SU-DHL-6 (cell line): ENCODE data around the gene TMEM218.

ENCODE experiments used
- H2AFZ ChIP-seq: fragments of 200-600 bp; sonication (generic); 2 replicates; pipeline ENCODE4 v1.6.1; 2014; ENCODE audit warnings: low read depth, mild to moderate bottlenecking, moderate library complexity, mixed read lengths, antibody characterized with exemption, low read length; ENCODE audit not compliant: severe bottlenecking
- H3F3A ChIP-seq: fragments of 200-600 bp; shearing (Covaris generic); 2 replicates; pipeline ENCODE4 v1.6.0; 2016; ENCODE audit warnings: antibody characterized with exemption, mild to moderate bottlenecking; ENCODE audit not compliant: insufficient read depth
- H3K27ac ChIP-seq: fragments of 200-600 bp; sonication (generic); 2 replicates; pipeline ENCODE4 v1.5.1; 2016; ENCODE audit warnings: low read depth, mild to moderate bottlenecking, low read length, moderate library complexity, mixed read lengths
- H3K27me3 ChIP-seq: fragments of 200-600 bp; sonication (generic), shearing (Covaris generic); 2 replicates; pipeline ENCODE4 v1.6.0; 2014; ENCODE audit warnings: mild to moderate bottlenecking, low read length
- H3K36me3 ChIP-seq: fragments of 200-600 bp; sonication (generic); 2 replicates; pipeline ENCODE4 v1.6.1; 2014; ENCODE audit warnings: mild to moderate bottlenecking, low read length, mixed read lengths
- H3K4me2 ChIP-seq: fragments of 300-600, 200-600 bp; shearing (Covaris generic), sonication (generic); 2 replicates; pipeline ENCODE4 v1.6.0; 2014; ENCODE audit warnings: low read length, low read depth, mild to moderate bottlenecking; ENCODE audit not compliant: poor library complexity, severe bottlenecking
- H3K4me3 ChIP-seq: fragments of 200-600 bp; sonication (generic); 2 replicates; pipeline ENCODE4 v1.5.1; 2014; ENCODE audit warnings: antibody characterized with exemption, low read length, mild to moderate bottlenecking, mixed read lengths; ENCODE audit not compliant: insufficient read depth, poor library complexity, severe bottlenecking
- H3K79me2 ChIP-seq: fragments of 200-600 bp; sonication (generic); 2 replicates; pipeline ENCODE4 v1.6.1; 2014; ENCODE audit warnings: mild to moderate bottlenecking, low read length, moderate library complexity; ENCODE audit not compliant: insufficient read depth
- H3K9ac ChIP-seq: fragments of 200-600 bp; sonication (generic); 2 replicates; pipeline ENCODE4 v1.7.0; 2014; ENCODE audit warnings: mild to moderate bottlenecking, low read length
- H3K9me2 ChIP-seq: fragments of 200-600 bp; sonication (generic); replicated peaks from 2 replicates; pipeline ENCODE4 v1.6.1; 2014; ENCODE audit warnings: low read length; ENCODE audit not compliant: insufficient read depth
- H3K9me3 ChIP-seq: fragments of 200-600 bp; sonication (generic); 2 replicates; pipeline ENCODE4 v1.6.1; 2014; ENCODE audit warnings: low read length, mixed read lengths; ENCODE audit not compliant: insufficient read depth
- H4K20me1 ChIP-seq: fragments of 200-600 bp; sonication (generic); 2 replicates; pipeline ENCODE4 v1.6.1; 2014; ENCODE audit warnings: low read depth, mild to moderate bottlenecking, antibody characterized with exemption, low read length, moderate library complexity, mixed read lengths
- EZH2phosphoT487 ChIP-seq: fragments of 200-600 bp; sonication (generic), shearing (Covaris generic); conservative IDR thresholded peaks from 2 replicates; pipeline ENCODE4 v1.6.1; 2018; ENCODE audit warnings: mild to moderate bottlenecking, antibody characterized with exemption, low read length, moderate library complexity, mixed read lengths
- TF ChIP-seq, protein P1 (sequence below): fragments of 200-600 bp; sonication (generic); IDR thresholded peaks from one replicate; pipeline ENCODE4 v1.5.1; 2017; ENCODE audit warnings: antibody characterized with exemption, mild to moderate bottlenecking, low read length, moderate library complexity; ENCODE audit not compliant: insufficient read depth, poor library complexity, severe bottlenecking

Gene TMEM218

DNA sequence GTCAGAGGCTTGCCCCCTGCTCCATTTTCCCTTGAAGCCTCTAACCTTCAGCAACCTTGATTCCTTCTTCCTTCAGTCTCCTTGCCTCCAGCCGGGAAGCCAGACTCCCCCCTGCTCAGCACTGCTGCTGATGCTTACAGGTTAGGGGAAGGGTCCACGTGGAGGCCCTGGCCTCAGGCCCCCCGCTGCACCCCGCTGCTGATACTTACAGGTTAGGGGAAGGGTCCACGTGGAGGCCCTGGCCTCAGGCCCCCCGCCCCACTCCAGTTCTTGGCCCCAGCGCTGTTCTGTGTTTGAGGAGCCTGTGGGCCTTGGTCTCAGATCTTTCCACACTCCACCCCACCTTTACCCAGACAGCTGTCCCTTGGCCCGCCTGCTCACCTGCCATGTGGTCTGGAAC lies 27.5 kb upstream of the TMEM218 start:
- Histone ChIP-seq H3K4me3 (no peak overlapping the region), H3K9me3 (no peaks in the 10 kb centered on the region), H3F3A (no peaks in the 10 kb centered on the region)

DNA sequence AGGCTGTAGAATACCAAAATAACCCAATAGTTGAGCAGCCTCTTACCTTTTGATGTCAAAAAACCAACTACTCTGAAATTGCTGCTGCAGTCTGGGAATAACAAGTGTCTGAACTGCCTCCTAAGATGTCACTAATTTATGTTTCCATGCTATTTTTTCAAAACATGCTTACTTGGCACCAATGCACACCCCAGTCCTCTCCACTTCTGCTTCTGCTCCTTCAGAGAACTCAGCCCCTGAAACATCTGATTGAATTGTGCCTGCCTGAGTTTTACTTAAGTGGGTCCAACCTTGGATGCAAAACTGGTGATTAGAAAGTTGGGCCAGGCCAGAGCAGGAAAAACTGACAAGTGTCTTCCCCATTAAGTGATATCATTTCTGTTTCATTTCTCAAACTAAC lies 24.6 kb upstream of the TMEM218 start:
- TF ChIP-seq, protein P1, sequence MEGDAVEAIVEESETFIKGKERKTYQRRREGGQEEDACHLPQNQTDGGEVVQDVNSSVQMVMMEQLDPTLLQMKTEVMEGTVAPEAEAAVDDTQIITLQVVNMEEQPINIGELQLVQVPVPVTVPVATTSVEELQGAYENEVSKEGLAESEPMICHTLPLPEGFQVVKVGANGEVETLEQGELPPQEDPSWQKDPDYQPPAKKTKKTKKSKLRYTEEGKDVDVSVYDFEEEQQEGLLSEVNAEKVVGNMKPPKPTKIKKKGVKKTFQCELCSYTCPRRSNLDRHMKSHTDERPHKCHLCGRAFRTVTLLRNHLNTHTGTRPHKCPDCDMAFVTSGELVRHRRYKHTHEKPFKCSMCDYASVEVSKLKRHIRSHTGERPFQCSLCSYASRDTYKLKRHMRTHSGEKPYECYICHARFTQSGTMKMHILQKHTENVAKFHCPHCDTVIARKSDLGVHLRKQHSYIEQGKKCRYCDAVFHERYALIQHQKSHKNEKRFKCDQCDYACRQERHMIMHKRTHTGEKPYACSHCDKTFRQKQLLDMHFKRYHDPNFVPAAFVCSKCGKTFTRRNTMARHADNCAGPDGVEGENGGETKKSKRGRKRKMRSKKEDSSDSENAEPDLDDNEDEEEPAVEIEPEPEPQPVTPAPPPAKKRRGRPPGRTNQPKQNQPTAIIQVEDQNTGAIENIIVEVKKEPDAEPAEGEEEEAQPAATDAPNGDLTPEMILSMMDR: no peak
- no peak for TF ChIP-seq EZH2phosphoT487
- Histone ChIP-seq H3K79me2 (no peaks in the 10 kb centered on the region), H3K4me3 (no peak overlapping the region), H3K9ac (no peak overlapping the region), H3K27ac (no peak overlapping the region), H3K4me2 (no peak overlapping the region), H3K27me3 (no peaks in the 10 kb centered on the region), H3K9me3 (no peaks in the 10 kb centered on the region), H2AFZ (no peak overlapping the region), H4K20me1 (no peaks in the 10 kb centered on the region), H3F3A (no peaks in the 10 kb centered on the region), H3K9me2 (no peaks in the 10 kb centered on the region), H3K36me3 (no peaks in the 10 kb centered on the region)

More for the DNA sequence above, 27.5 kb upstream of the TMEM218 start:
- Histone ChIP-seq H3K79me2 (no peaks in the 10 kb centered on the region), H2AFZ (no peak overlapping the region), H3K27me3 (no peaks in the 10 kb centered on the region), H4K20me1 (no peaks in the 10 kb centered on the region), H3K36me3 (no peaks in the 10 kb centered on the region), H3K4me2 (no peak overlapping the region), H3K9ac (no peak overlapping the region), H3K9me2 (no peaks in the 10 kb centered on the region), H3K27ac (no peak overlapping the region)
- no peak for TF ChIP-seq EZH2phosphoT487
- TF ChIP-seq, protein P1: no peak

DNA sequence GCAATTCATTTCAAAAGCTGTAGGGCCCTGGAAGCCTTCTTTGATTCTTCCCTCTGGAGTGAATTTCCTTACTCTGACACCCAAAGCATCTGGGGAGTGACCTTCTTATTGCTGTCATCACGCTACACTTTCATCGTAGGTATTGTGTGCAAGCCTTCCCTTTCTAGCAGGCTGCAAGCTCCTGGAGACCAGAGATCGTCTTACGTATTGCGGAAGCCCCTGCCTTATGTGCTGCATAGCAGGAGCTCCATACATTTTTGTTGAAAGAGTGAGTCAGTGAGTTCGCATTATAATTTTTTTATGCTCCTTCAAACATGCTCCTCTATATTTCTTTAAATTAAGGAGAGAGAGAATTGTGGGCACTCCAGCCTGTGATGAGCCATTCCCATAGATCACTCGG lies 21.2 kb upstream of the TMEM218 start:
- Histone ChIP-seq H2AFZ (no peak overlapping the region), H3K27me3 (no peaks in the 10 kb centered on the region), H3K9me3 (no peaks in the 10 kb centered on the region), H3K4me2 (no peak overlapping the region), H3K4me3 (no peak overlapping the region), H3K36me3 (no peaks in the 10 kb centered on the region), H3K9ac (no peak overlapping the region), H3K9me2 (no peaks in the 10 kb centered on the region), H3F3A (no peaks in the 10 kb centered on the region), H3K79me2 (no peaks in the 10 kb centered on the region), H3K27ac (no peak overlapping the region), H4K20me1 (no peaks in the 10 kb centered on the region)
- no peak for TF ChIP-seq EZH2phosphoT487
- TF ChIP-seq, protein P1: no peak

DNA sequence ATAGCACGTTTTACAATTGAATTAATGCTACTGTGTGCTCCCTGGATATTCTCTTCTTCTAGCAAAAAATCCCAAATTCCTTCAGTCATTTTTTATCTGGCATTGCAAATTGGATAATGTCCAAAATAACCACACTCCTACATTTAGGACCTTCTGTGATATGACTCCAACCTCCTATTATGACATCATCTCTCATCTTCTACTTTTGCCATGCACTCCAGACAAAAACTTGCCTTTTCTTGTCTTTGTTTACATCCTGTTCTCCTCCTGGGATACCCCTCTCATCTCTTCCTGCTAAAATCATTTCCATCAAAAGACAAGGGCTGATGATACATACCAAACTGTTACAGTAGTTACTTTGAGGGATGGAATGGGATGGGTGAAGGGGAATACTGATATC lies 20.6 kb upstream of the TMEM218 start:
- H3K4me2 ChIP-seq: no peak overlapping the region
- H3K9ac ChIP-seq: no peak overlapping the region
- TF ChIP-seq, protein P1: no peak
- no peak for TF ChIP-seq EZH2phosphoT487
- H3K9me2 ChIP-seq: no peaks in the 10 kb centered on the region
- H3K9me3 ChIP-seq: no peaks in the 10 kb centered on the region
- H3K27ac ChIP-seq: no peak overlapping the region
- H2AFZ ChIP-seq: no peak overlapping the region
- H3K4me3 ChIP-seq: no peak overlapping the region
- no peaks in the 10 kb centered on the region for H4K20me1 ChIP-seq
- H3K79me2 ChIP-seq: no peaks in the 10 kb centered on the region
- H3K27me3 ChIP-seq: no peaks in the 10 kb centered on the region
- H3F3A ChIP-seq: no peaks in the 10 kb centered on the region
- no peaks in the 10 kb centered on the region for H3K36me3 ChIP-seq
